ENCODE results near the gene VPS4B.
"Not testable (repeated sequence)": the region's sequence is repeated elsewhere in the genome, so short reads cannot be mapped to it uniquely, and the experiment has no call there.

The VPS4B gene

GRCh38 chr18:63366213-63367052 lies 55.8 kb downstream of the VPS4B start:
- DNase-seq = peak; percentile 60

GRCh38 chr18:63365876-63366212 lies 56.4 kb downstream of the VPS4B start:
- no peak for DNase-seq

- peak; percentile 49 for DNase-seq
Measured at GRCh38 chr18:63363951-63364350, 58.3 kb downstream of the VPS4B start.

- not testable (repeated sequence) for DNase-seq
Measured at GRCh38 chr18:63363420-63363819, 58.9 kb downstream of the VPS4B start.

- DNase-seq = no peak
Measured at GRCh38 chr18:63356272-63356896, 65.9 kb downstream of the VPS4B start.

GRCh38 chr18:63350230-63350629 lies 72.0 kb downstream of the VPS4B start:
- no peak for DNase-seq

GRCh38 chr18:63348508-63349136 lies 73.7 kb downstream of the VPS4B start:
- no peak for DNase-seq

- DNase-seq = no peak
Measured at GRCh38 chr18:63346480-63347183, 75.6 kb downstream of the VPS4B start.

GRCh38 chr18:63346031-63346430 lies 76.2 kb downstream of the VPS4B start:
- DNase-seq = no peak

GRCh38 chr18:63344918-63345317 lies 77.4 kb downstream of the VPS4B start:
- DNase-seq = no peak

- DNase-seq = no peak
Measured at GRCh38 chr18:63344263-63344662, 78.0 kb downstream of the VPS4B start.

- peak; percentile 26 for DNase-seq
Measured at GRCh38 chr18:63342206-63342605, 80.1 kb downstream of the VPS4B start.

- DNase-seq = peak; percentile 34
Measured at GRCh38 chr18:63339920-63340484, 82.3 kb downstream of the VPS4B start.

Measured in activated gamma-delta T cell treated with Interleukin-2 at 50 U/mL for 16 hours (primary cell).